ENCODE results near the gene ASB10. TPM values are rescaled to one million over a fixed set of nuclear protein-coding genes. Genes with fewer than 3 reads are reported as not detected.

The ASB10 gene
- polyA plus RNA-seq, 1 of the 3 experiments (the other 2 are of a cell fraction): not detected

DNA sequence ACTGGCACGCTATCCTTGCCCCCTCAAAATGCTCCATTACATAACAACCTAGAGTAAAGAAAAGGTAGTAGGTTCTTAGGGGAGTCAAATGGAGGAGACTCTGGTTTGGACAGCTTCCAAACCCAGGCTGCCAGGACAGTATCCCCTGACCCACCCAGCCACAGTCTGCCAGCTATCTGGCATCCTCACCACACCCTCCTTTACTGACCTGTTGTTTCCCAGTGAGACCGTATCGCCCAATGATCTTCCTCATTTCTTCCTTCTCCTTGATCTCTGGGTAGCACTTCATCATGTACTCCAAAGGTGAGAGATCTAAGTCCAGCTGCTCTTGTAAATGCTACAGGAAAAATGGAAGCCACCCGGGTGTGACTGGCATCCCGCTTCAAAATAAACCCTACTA lies 28.3 kb upstream of the ASB10 start:
- H3K4me3 ChIP-seq (ENCODE audit: low read depth in 2 of 2, low read length in 1 of 2): no peak overlapping the region
- POLR2A ChIA-PET: no interaction called here
- no peaks in the 10 kb centered on the region for H3K9me3 ChIP-seq
- CTCF ChIA-PET: interaction anchor here (1.4 kb wide), 1 partner anchor 58 kb away, joined by 3 read pairs; no protein-coding TSS in a partner anchor
- H3K27me3 ChIP-seq (ENCODE audit: insufficient read depth): no peaks in the 10 kb centered on the region
- H3K27ac ChIP-seq (ENCODE audit: low read depth in 2 of 2, low read length in 1 of 2): no peak overlapping the region
- no peaks in the 10 kb centered on the region for H3F3A ChIP-seq (replicated peaks; ENCODE audit: insufficient read depth)
- H3K36me3 ChIP-seq (replicated peaks in 1 of 2; ENCODE audit: control insufficient read depth in 1 of 2, insufficient read depth in 2 of 2, low read length in 1 of 2): peaks cover 54 to 66% of the 10 kb centered on the region in 2 experiments
- DNase-seq: no peak
- H3K4me2 ChIP-seq: no peak overlapping the region
- TF ChIP-seq PBX3 (IDR thresholded peaks at IDR 0.05) (no peak), MEF2A (IDR thresholded peaks at IDR 0.05; ENCODE audit: borderline replicate concordance, low read depth) (no peak)
- no peaks in the 10 kb centered on the region for H3K9me2 ChIP-seq
- no peaks in the 10 kb centered on the region for H3K4me1 ChIP-seq (ENCODE audit: control insufficient read depth in 1 of 2, insufficient read depth in 2 of 2, low read depth in 1 of 2, low read length in 1 of 2)
- H3K79me2 ChIP-seq (ENCODE audit: insufficient read depth): no peaks in the 10 kb centered on the region
- 0 out of 2 replicates have a peak, but pooled peaks cover 9% of the 10 kb centered on the region for H4K20me1 ChIP-seq (ENCODE audit: insufficient read depth)
- no peak overlapping the region for H3K9ac ChIP-seq
- no peak overlapping the region for H2AFZ ChIP-seq (ENCODE audit: low read depth)
- 95% methylated on average over 5 of the region's 5 CpGs for WGBS (ENCODE audit: low lambda C conversion rate)

- no peak overlapping the region for H3K4me2 ChIP-seq
- H3K79me2 ChIP-seq (ENCODE audit: insufficient read depth): no peaks in the 10 kb centered on the region
- no peak overlapping the region for H3K9ac ChIP-seq
- H3K9me2 ChIP-seq: no peaks in the 10 kb centered on the region
- H3K9me3 ChIP-seq: no peaks in the 10 kb centered on the region
- no peak for DNase-seq
- 86% methylated on average over 2 of the region's 3 CpGs for WGBS (ENCODE audit: low lambda C conversion rate)
- 0 out of 2 replicates have a peak, but pooled peaks cover 9% of the 10 kb centered on the region for H4K20me1 ChIP-seq (ENCODE audit: insufficient read depth)
- no peaks in the 10 kb centered on the region for H3F3A ChIP-seq (replicated peaks; ENCODE audit: insufficient read depth)
- no peak overlapping the region for H2AFZ ChIP-seq (ENCODE audit: low read depth)
- ChIA-PET POLR2A (interaction anchor here (1.5 kb wide), 1 partner anchor 13 kb away, joined by 9 read pairs; the partner anchor contains the start of gene ABCF2), CTCF (interaction anchor here (0.7 to 2.6 kb wide), 9 partner anchors 9 to 201 kb away, joined by 3 to 11 read pairs (median 5); partner anchors contain the start of gene ASB10)
- H3K27me3 ChIP-seq (ENCODE audit: insufficient read depth): no peaks in the 10 kb centered on the region
- H3K36me3 ChIP-seq (replicated peaks in 1 of 2; ENCODE audit: control insufficient read depth in 1 of 2, insufficient read depth in 2 of 2, low read length in 1 of 2): peaks cover 44 to 57% of the 10 kb centered on the region in 2 experiments
- no peak overlapping the region for H3K4me3 ChIP-seq (ENCODE audit: low read depth in 2 of 2, low read length in 1 of 2)
- TF ChIP-seq RAD21 (IDR thresholded peaks at IDR 0.05; ENCODE audit: low read length): no peak
- no peak for TF ChIP-seq FOXM1 (IDR thresholded peaks at IDR 0.05; ENCODE audit: low read depth)
- no peak for TF ChIP-seq USF2 (IDR thresholded peaks at IDR 0.05; ENCODE audit: borderline replicate concordance, low read depth, low read length)
- TF ChIP-seq TAF1 (IDR thresholded peaks at IDR 0.05; ENCODE audit: borderline replicate concordance, low read depth, low read length): no peak
- TF ChIP-seq RFX5 (IDR thresholded peaks at IDR 0.05; ENCODE audit: low read length): no peak
- no peak for TF ChIP-seq REST (IDR thresholded peaks at IDR 0.05; ENCODE audit: low read depth, low read length)
- TF ChIP-seq NRF1 (IDR thresholded peaks at IDR 0.05; ENCODE audit: low read depth, low read length): no peak
- TF ChIP-seq ZBTB33 (IDR thresholded peaks at IDR 0.05; ENCODE audit: borderline replicate concordance, low read depth): no peak
- no peak for TF ChIP-seq SMC3 (IDR thresholded peaks at IDR 0.05; ENCODE audit: low read depth, low read length)
- no peak for TF ChIP-seq NFIC (IDR thresholded peaks at IDR 0.05; ENCODE audit: borderline replicate concordance)
- TF ChIP-seq EZH2phosphoT487 (IDR thresholded peaks at IDR 0.05; ENCODE audit: borderline replicate concordance, low read depth): no peak
- TF ChIP-seq RCOR1 (IDR thresholded peaks at IDR 0.05; ENCODE audit: low read length): no peak
- TF ChIP-seq CHD2 (IDR thresholded peaks at IDR 0.05; ENCODE audit: low read length, partially characterized antibody): no peak
- TF ChIP-seq, protein P1, sequence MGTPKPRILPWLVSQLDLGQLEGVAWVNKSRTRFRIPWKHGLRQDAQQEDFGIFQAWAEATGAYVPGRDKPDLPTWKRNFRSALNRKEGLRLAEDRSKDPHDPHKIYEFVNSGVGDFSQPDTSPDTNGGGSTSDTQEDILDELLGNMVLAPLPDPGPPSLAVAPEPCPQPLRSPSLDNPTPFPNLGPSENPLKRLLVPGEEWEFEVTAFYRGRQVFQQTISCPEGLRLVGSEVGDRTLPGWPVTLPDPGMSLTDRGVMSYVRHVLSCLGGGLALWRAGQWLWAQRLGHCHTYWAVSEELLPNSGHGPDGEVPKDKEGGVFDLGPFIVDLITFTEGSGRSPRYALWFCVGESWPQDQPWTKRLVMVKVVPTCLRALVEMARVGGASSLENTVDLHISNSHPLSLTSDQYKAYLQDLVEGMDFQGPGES (IDR thresholded peaks at IDR 0.05; ENCODE audit: low read depth, low read length): no peak
- TF ChIP-seq MAX (IDR thresholded peaks at IDR 0.05; ENCODE audit: low read depth): no peak
- TF ChIP-seq TEAD4 (IDR thresholded peaks at IDR 0.05; ENCODE audit: borderline replicate concordance, insufficient read depth): no peak
- no peak for TF ChIP-seq POLR2AphosphoS5 (IDR thresholded peaks at IDR 0.05; ENCODE audit: low read depth, low read length)
- H3K4me1 ChIP-seq (ENCODE audit: control insufficient read depth in 1 of 2, insufficient read depth in 2 of 2, low read depth in 1 of 2, low read length in 1 of 2): no peaks in the 10 kb centered on the region
- no peak overlapping the region for H3K27ac ChIP-seq (ENCODE audit: low read depth in 2 of 2, low read length in 1 of 2)
Observed at GRCh38 chr7:151213826-151214225, 26.8 kb upstream of the ASB10 start.
